Endothelial cell of umbilical vein (primary cell): ENCODE measurements around the gene NCOA5. TPM values are rescaled to one million over a fixed set of nuclear protein-coding genes. Genes with fewer than 3 reads are reported as not detected.

Experiments used
- BruUV-seq: library from RNA; stranded (reverse); fragments of 400-500 nt; replicated peaks from 2 replicates; lab custom pipeline; 2021; lab: Mats Ljungman, UMichigan
- CTCF ChIA-PET: fragments of 300-600, 350-600 bp; sonication (Branson Sonifier 250); formaldehyde crosslinking; loops from one replicate; lab custom pipeline; 2021; ENCODE audit warnings: antibody characterized with exemption, inconsistent platforms; lab: Charles Lee
- POLR2A ChIA-PET: fragments of 300-600, 350-600 bp; sonication (Branson Sonifier 250); formaldehyde crosslinking; loops from one replicate; lab custom pipeline; 2021; ENCODE audit warnings: antibody characterized with exemption, inconsistent platforms; lab: Charles Lee
- DNase-seq: peaks from one replicate; pipeline ENCODE4 v3.0.0-alpha.2; 2011; ENCODE audit warnings: low read depth, low spot score
- FAIRE-seq: peaks from 2 replicates; lab custom pipeline; 2011; peaks lifted over from hg19 to GRCh38; lab: Jason Lieb, UNC
- H2AFZ ChIP-seq: 2 replicates; pipeline ENCODE4 v1.6.0; 2012; ENCODE audit warnings: low read depth, low read length, control low read depth, inconsistent platforms
- H3K27ac ChIP-seq: 2 replicates; pipeline ENCODE4 v1.5.1; 2011; ENCODE audit warnings: low read depth, mild to moderate bottlenecking, control low read depth, low read length, moderate library complexity; ENCODE audit not compliant: insufficient read depth
- H3K27me3 ChIP-seq, 2 experiments: 2 replicates each; pipeline versions ENCODE4 v1.6.0 to v1.6.1; 2011; ENCODE audit warnings: low read length in 2 of 2, mixed read lengths in 1 of 2; ENCODE audit not compliant: control insufficient read depth in 2 of 2, insufficient read depth in 2 of 2
- H3K36me3 ChIP-seq, 2 experiments: 2 replicates in 1 of 2; 3 replicates in 1 of 2; pipeline ENCODE4 v1.5.1; 2011; ENCODE audit warnings: low read length in 2 of 2, mild to moderate bottlenecking in 1 of 2, moderate library complexity in 1 of 2; ENCODE audit not compliant: control insufficient read depth in 2 of 2, insufficient read depth in 2 of 2; ENCODE audit errors: extremely low read depth in 1 of 2
- H3K4me1 ChIP-seq: 3 replicates; pipeline ENCODE4 v1.5.1; 2011; ENCODE audit warnings: mild to moderate bottlenecking, low read length; ENCODE audit not compliant: control insufficient read depth, insufficient read depth; ENCODE audit errors: extremely low read depth
- H3K4me2 ChIP-seq: 2 replicates; pipeline ENCODE4 v1.6.1; 2011; ENCODE audit warnings: low read length, control low read depth, mixed read lengths; ENCODE audit not compliant: insufficient read depth
- H3K4me3 ChIP-seq, 3 experiments: fragments of 200-600 bp in 1 of 3; sonication (generic), shearing (Covaris generic) in 1 of 3; replicated peaks in 1 of 3; 2 replicates each; pipeline ENCODE4 v1.5.1; 2011 to 2016; ENCODE audit warnings: control low read depth in 3 of 3, low read length in 3 of 3, mild to moderate bottlenecking in 2 of 3, inconsistent platforms in 1 of 3, low read depth in 1 of 3, moderate library complexity in 1 of 3; ENCODE audit not compliant: insufficient read depth in 1 of 3
- H3K79me2 ChIP-seq: 2 replicates; pipeline ENCODE4 v1.6.0; 2012; ENCODE audit warnings: low read length, inconsistent platforms; ENCODE audit not compliant: control insufficient read depth, insufficient read depth
- H3K9ac ChIP-seq: replicated peaks from 2 replicates; pipeline ENCODE3; 2011; ENCODE audit warnings: low read length, control low read depth; ENCODE audit not compliant: insufficient read depth; ENCODE audit errors: extremely low read depth
- H3K9me1 ChIP-seq: replicated peaks from 3 replicates; pipeline ENCODE4 v1.6.0; 2011; ENCODE audit warnings: mild to moderate bottlenecking, low read length; ENCODE audit not compliant: control insufficient read depth, insufficient read depth; ENCODE audit errors: extremely low read depth
- H3K9me3 ChIP-seq: replicated peaks from 2 replicates; pipeline ENCODE4 v1.5.1; 2012; ENCODE audit warnings: low read length, inconsistent platforms; ENCODE audit not compliant: control insufficient read depth, insufficient read depth
- H4K20me1 ChIP-seq: replicated peaks from 2 replicates; pipeline ENCODE3; 2011; ENCODE audit warnings: mild to moderate bottlenecking, low read length; ENCODE audit not compliant: control insufficient read depth, insufficient read depth; ENCODE audit errors: extremely low read depth
- CTCF ChIP-seq, 2 donors: IDR thresholded peaks; 1 replicate in 1 of 2; 2 replicates in 1 of 2; pipeline ENCODE4 v1.5.1; 2011; ENCODE audit warnings: low read length in 2 of 2, mild to moderate bottlenecking in 2 of 2, moderate library complexity in 2 of 2, control low read depth in 1 of 2, inconsistent platforms in 1 of 2, low read depth in 1 of 2; ENCODE audit not compliant: insufficient read depth in 1 of 2; ENCODE audit errors: extremely low read depth in 1 of 2
- EZH2 ChIP-seq: IDR thresholded peaks from 2 replicates; pipeline ENCODE4 v1.6.1; 2012; ENCODE audit warnings: borderline replicate concordance, low read depth, mild to moderate bottlenecking, moderate library complexity, low read length, inconsistent platforms; ENCODE audit not compliant: severe bottlenecking
- FOS ChIP-seq: IDR thresholded peaks from 2 replicates; pipeline ENCODE4 v1.6.1; 2011; ENCODE audit warnings: mild to moderate bottlenecking, low read length, moderate library complexity, borderline replicate concordance; ENCODE audit not compliant: insufficient read depth
- GATA2 ChIP-seq: IDR thresholded peaks from 2 replicates; pipeline ENCODE4 v1.7.0; 2011; ENCODE audit warnings: low read depth, mild to moderate bottlenecking, moderate library complexity, mixed read lengths, low read length; ENCODE audit not compliant: insufficient read length, insufficient read depth
- JUN ChIP-seq: IDR thresholded peaks from 2 replicates; pipeline ENCODE4 v1.6.1; 2011; ENCODE audit warnings: borderline replicate concordance, low read depth; ENCODE audit not compliant: insufficient read length, insufficient read depth
- MAX ChIP-seq: IDR thresholded peaks from 2 replicates; pipeline ENCODE4 v1.6.1; 2011; ENCODE audit not compliant: insufficient read depth, insufficient read length
- MYC ChIP-seq: IDR thresholded peaks from one replicate; pipeline ENCODE4 v1.6.1; 2011; ENCODE audit warnings: mild to moderate bottlenecking, low read depth, low read length
- POLR2A ChIP-seq: IDR thresholded peaks from 2 replicates; pipeline ENCODE4 v1.6.1; 2012; ENCODE audit warnings: low read depth, mild to moderate bottlenecking, control low read depth, low read length
- POLR2AphosphoS5 ChIP-seq: IDR thresholded peaks from 2 replicates; pipeline ENCODE4 v1.6.1; 2012; ENCODE audit warnings: low read depth, mild to moderate bottlenecking, control low read depth, low read length, moderate library complexity; ENCODE audit not compliant: insufficient read depth
- dilution Hi-C: fragments of 300-500 bp; cut with MboI; formaldehyde crosslinking; loops from one replicate; pipeline ENCODE4 v1.15.0; 2019; ENCODE audit warnings: low sequenced_read_pairs; ENCODE audit not compliant: extremely low pct_ligation_motif_present
- intact Hi-C: fragments of 100-400 bp; cut with micrococcal nuclease; formaldehyde crosslinking; loops from one replicate; pipeline ENCODE4 v1.10.0; 2022
- polyA plus RNA-seq, 4 experiments: library from polyadenylated mRNA; depleted of rRNA in 3 of 4; stranded (reverse) in 3 of 4; unstranded in 1 of 4; fragments of >200 nt; gene quantifications; 2 replicates each; pipeline versions ENCODE4 v1.2.1 to v1.2.3, GENCODE V29; 2011 to 2012; ENCODE audit warnings: missing spikeins in 1 of 4
- total RNA-seq: library from RNA; stranded (reverse); gene quantifications from 2 replicates; pipeline ENCODE4 v1.2.3, GENCODE V29; 2021

NCOA5 gene
- total and polyA plus RNA-seq, 2 donors (not counting 3 experiments of a cell fraction or from before 2014, with no cell fraction given) = 32.0 to 39.5 TPM

- H3K79me2 ChIP-seq = peaks cover 52% of the 10 kb centered on the region
- H3K4me2 ChIP-seq = peak overlapping the region; percentile 81
- no TSS peak for BruUV-seq
- ChIA-PET POLR2A (no interaction called here), CTCF (interaction anchor here (0.7 to 4.2 kb wide), 9 partner anchors 10 to 119 kb away, joined by 3 to 24 read pairs (median 7); no protein-coding TSS in a partner anchor)
- peak overlapping the region; percentile 78 for H2AFZ ChIP-seq
- H4K20me1 ChIP-seq = peaks cover 11% of the 10 kb centered on the region
- FAIRE-seq (no peak), DNase-seq (no peak)
- H3K36me3 ChIP-seq = no peaks in the 10 kb centered on the region
- dilution Hi-C loops (no loop called here), intact Hi-C loops (loop anchor here (1.0 to 10.0 kb wide), 5 partner anchors 29 to 600 kb away; partner anchors contain the start of genes TP53RK, UBE2C and ZNF335)
- peaks cover 0 to 2% of the 10 kb centered on the region in 2 experiments for H3K27me3 ChIP-seq
- peak overlapping the region; percentile 92 for H3K9ac ChIP-seq
- H3K4me1 ChIP-seq = peaks cover 26% of the 10 kb centered on the region
- no peaks in the 10 kb centered on the region for H3K9me3 ChIP-seq
- no peaks in the 10 kb centered on the region for H3K9me1 ChIP-seq
- peak overlapping the region; percentile 83 for H3K27ac ChIP-seq
- no peak for TF ChIP-seq JUN
- no peak for TF ChIP-seq MAX
- no peak for TF ChIP-seq GATA2
- no peak for TF ChIP-seq FOS
- no peak for TF ChIP-seq POLR2AphosphoS5
- TF ChIP-seq MYC = no peak
- TF ChIP-seq EZH2 = no peak
- no peak for TF ChIP-seq CTCF (IDR thresholded peaks at IDR 0.05; ENCODE audit: extremely low read depth in 1 of 2, insufficient read depth in 1 of 2, low read depth in 1 of 2, low read length in 2 of 2)
- TF ChIP-seq POLR2A = no peak
- H3K4me3 ChIP-seq = peak overlapping the region; percentile 70 to 80 (median 77)
These were observed 670 bp downstream of the NCOA5 start for GRCh38 chr20:46089167-46089416.
